ENCODE measurements around the gene LTBP3.

LTBP3 gene

DNA sequence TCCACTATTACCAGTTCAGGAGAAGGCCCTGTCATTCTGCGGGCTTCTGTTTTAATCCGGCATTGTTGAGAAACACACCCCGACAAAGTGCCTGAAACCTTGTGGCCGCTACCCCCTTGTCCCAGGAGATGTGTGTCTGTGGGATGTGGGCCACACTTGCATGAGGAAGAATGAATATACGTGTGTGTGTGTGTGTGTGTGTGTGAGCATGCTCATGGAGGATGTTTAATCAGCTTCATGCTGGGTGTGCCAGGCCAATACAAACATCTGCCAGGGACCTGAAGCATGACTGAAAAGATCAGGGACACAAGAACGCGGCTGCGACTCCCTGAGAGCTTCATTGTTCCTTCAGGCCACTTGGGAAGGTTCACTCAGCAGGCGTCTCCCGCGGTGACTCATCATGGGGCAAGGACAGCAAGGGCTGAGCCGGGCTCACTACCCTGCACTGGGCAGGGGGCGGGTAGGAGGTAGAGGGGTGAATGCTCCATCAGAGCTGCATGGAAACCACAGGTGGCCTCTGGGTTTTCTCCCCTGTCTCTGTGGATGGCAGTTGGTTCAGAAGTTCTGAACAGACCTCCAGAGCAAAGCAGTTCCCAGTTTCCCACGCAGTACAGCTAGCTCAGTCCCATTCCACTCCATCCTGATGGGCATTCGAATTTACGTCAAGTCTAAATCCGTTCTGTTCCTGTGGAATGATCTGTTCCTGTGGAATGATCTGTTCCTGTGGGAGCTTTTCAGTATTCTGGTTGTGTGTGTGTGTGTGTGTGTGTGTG, 66.4 kb downstream of the LTBP3 start:
- TF ChIP-seq CTCF (conservative IDR thresholded peaks at IDR 0.05; ENCODE audit: control insufficient read depth, insufficient read depth, low read depth, low read length) = no peak
- no peak overlapping the region for H3K4me3 ChIP-seq (ENCODE audit: control insufficient read depth, low read depth, low read length)
- DNase-seq (ENCODE audit: low read depth) = peak; percentile 99

DNA sequence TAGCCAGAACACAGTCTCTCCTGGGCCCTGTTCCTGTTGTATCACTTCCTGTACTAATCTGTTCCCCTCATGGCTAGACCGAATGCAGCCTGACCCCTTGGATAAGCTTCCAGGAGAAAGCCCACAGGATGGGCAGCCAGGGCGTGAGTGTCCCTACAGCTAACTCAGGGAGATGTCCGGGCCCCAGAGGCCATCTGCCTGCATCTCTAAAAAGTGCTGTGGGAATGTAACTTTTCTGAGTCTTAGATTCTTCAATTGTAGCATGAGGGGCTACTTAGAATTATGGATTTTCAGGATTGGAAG, 67.0 kb downstream of the LTBP3 start:
- no peak overlapping the region for H3K4me3 ChIP-seq (ENCODE audit: control insufficient read depth, low read depth, low read length)
- no peak for TF ChIP-seq CTCF (conservative IDR thresholded peaks at IDR 0.05; ENCODE audit: control insufficient read depth, insufficient read depth, low read depth, low read length)
- DNase-seq (ENCODE audit: low read depth) = no peak

DNA sequence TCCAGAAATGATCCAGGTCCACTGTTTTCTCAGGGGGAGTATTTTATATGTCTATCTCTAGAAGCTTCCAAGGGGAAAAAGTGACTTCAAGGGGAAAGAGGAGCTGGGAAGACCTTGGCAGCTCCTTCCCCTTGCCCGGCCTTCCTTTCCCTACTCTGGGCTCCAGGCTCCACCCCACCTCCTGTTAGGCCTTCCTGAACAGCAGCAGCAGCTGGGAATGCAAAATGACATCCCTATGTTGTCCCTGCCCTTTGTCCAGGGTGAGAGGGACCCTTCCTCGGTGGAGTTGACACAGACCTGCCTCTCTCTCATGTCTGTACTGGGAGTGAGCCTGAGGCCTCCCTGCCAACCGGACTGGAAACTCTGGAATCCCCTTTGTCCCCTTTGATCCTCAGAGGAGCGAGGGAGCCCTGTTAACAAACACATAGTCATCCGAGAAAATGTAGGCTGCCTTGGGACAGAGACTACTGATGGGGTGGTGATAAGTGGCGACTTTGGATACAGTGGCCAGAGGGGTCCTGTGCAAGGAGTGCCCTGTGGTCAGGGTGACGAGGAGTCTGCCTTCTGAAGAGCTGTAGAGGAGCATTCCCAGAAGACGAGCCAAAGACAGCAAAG, 68.3 kb downstream of the LTBP3 start:
- no peak overlapping the region for H3K4me3 ChIP-seq (ENCODE audit: control insufficient read depth, low read depth, low read length)
- no peak for TF ChIP-seq CTCF (conservative IDR thresholded peaks at IDR 0.05; ENCODE audit: control insufficient read depth, insufficient read depth, low read depth, low read length)
- peak; percentile 54 for DNase-seq (ENCODE audit: low read depth)

DNA sequence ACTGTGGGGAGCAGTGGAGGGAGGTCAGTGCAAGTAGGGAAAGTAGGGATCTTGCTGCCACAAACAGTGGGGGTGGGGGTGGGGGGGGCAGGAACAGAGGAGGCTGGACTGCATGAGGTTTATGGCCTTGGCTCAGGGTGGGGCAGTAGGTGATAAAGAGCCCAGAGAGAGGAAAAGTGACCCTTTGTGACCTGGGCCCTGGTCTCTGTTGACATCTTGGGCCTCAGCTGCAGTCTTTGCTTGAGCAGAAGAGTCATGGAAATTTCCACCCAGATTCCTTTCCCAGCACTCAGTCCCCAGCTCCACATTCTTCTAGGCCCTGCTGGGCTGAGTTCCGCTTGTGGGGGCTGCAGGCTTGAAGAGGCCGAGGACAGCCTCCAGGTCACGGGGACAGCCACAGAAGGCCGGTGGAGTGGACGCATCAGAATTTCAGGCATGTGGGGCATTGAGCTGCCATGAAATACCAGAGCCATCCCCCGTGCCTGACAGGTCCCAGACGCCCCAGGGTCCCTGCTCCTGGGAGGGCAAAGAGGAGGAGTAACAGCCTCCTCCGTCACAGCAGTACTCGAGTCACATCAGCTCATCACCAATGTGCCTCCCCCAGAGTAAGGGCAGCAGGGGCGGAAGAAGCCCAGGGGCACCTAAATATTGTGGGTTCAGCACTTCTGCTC, 69.0 kb downstream of the LTBP3 start:
- no peak for TF ChIP-seq CTCF (conservative IDR thresholded peaks at IDR 0.05; ENCODE audit: control insufficient read depth, insufficient read depth, low read depth, low read length)
- peak; percentile 89 for DNase-seq (ENCODE audit: low read depth)

More for the DNA sequence above, 69.0 kb downstream of the LTBP3 start:
- H3K4me3 ChIP-seq (ENCODE audit: control insufficient read depth, low read depth, low read length) = no peak overlapping the region
